HepG2 (cell line): Measurements from ENCODE around the gene CAMTA1. TPM values are rescaled to one million over a fixed set of nuclear protein-coding genes. Genes with fewer than 3 reads are reported as not detected.
A peak's percentile ranks its signal among the peaks of the same experiment; 100 is the strongest.

ENCODE experiments used
- CEBPZ ChIP-seq: IDR thresholded peaks from 2 replicates; pipeline ENCODE4 v1.6.1; 2012; ENCODE audit warnings: low read length, improper control_type of control experiment
- ZNF230 ChIP-seq: sonication (generic); formaldehyde crosslinking; IDR thresholded peaks from 2 replicates; pipeline ENCODE4 v1.4.0; 2020; ENCODE audit warnings: mild to moderate bottlenecking, missing genetic modification reagents
- ZNF407 ChIP-seq: sonication (generic); formaldehyde crosslinking; IDR thresholded peaks from one replicate; pipeline ENCODE4 v1.5.1; 2020; ENCODE audit warnings: mild to moderate bottlenecking, missing genetic modification reagents; ENCODE audit errors: not compliant biosample characterization
- ZNF441 ChIP-seq: sonication (generic); formaldehyde crosslinking; IDR thresholded peaks from 2 replicates; pipeline ENCODE4 v1.7.0; 2021; ENCODE audit warnings: missing genetic modification reagents, borderline replicate concordance
- ZNF558 ChIP-seq: sonication (generic); formaldehyde crosslinking; IDR thresholded peaks from 2 replicates; pipeline ENCODE4 v1.9.0; 2022; ENCODE audit warnings: mild to moderate bottlenecking, missing genetic modification reagents, borderline replicate concordance
- ZNF570 ChIP-seq: sonication (generic); formaldehyde crosslinking; IDR thresholded peaks from 2 replicates; pipeline ENCODE4 v1.4.0; 2020; ENCODE audit warnings: mild to moderate bottlenecking, missing genetic modification reagents, borderline replicate concordance
- ZNF614 ChIP-seq: IDR thresholded peaks from 2 replicates; pipeline ENCODE4 v1.6.1; 2018; ENCODE audit warnings: missing biosample characterization, missing genetic modification reagents, inconsistent platforms, borderline replicate concordance
- ZNF672 ChIP-seq: sonication (generic); formaldehyde crosslinking; IDR thresholded peaks from 2 replicates; pipeline ENCODE4 v1.8.1; 2022; ENCODE audit warnings: missing genetic modification reagents
- polyA plus RNA-seq, 8 experiments: library from polyadenylated mRNA; depleted of rRNA in 3 of 8; stranded (reverse) in 7 of 8; unstranded in 1 of 8; fragments of >200 nt; fragmentation: Illumina TruSeq in 4 of 8; extraction: Trizol in 4 of 8; gene quantifications; 2 replicates each; pipeline versions ENCODE4 v1.2.1 to v1.2.3, GENCODE V29; 2011 to 2016; ENCODE audit warnings: low read depth in 4 of 8, missing spikeins in 1 of 8, mixed read lengths in 1 of 8; ENCODE audit not compliant: insufficient read depth in 1 of 8
- total RNA-seq, 5 experiments: library from RNA; depleted of rRNA; stranded (reverse); fragments of >200 nt; fragmentation: Illumina TruSeq; extraction: Trizol; gene quantifications; 2 replicates each; pipeline ENCODE4 v1.2.3, GENCODE V29; 2016; ENCODE audit warnings: low read depth in 1 of 5
- TF ChIP-seq, protein P1 (sequence below): sonication (generic); formaldehyde crosslinking; conservative IDR thresholded peaks from 2 replicates; pipeline ENCODE4 v1.8.0; 2022; ENCODE audit warnings: low read depth, missing genetic modification reagents
- TF ChIP-seq, protein P2 (sequence below): sonication (generic); formaldehyde crosslinking; IDR thresholded peaks from 2 replicates; pipeline ENCODE4 v1.5.0; 2020; ENCODE audit warnings: mild to moderate bottlenecking, missing genetic modification reagents

The CAMTA1 gene
- total and polyA plus RNA-seq, 2 of the 13 experiments (the other 11 are each of a cell fraction or from before 2014, with no cell fraction given), result 25.0 to 36.4 TPM

GRCh38 chr1:6784560-6785317 lies 515 bp upstream of the CAMTA1 start (continued):
- peak; percentile 83 for TF ChIP-seq CEBPZ
- TF ChIP-seq ZNF441, result peak; percentile 63; the same call in 1 of the 2 replicates
- TF ChIP-seq, protein P1, sequence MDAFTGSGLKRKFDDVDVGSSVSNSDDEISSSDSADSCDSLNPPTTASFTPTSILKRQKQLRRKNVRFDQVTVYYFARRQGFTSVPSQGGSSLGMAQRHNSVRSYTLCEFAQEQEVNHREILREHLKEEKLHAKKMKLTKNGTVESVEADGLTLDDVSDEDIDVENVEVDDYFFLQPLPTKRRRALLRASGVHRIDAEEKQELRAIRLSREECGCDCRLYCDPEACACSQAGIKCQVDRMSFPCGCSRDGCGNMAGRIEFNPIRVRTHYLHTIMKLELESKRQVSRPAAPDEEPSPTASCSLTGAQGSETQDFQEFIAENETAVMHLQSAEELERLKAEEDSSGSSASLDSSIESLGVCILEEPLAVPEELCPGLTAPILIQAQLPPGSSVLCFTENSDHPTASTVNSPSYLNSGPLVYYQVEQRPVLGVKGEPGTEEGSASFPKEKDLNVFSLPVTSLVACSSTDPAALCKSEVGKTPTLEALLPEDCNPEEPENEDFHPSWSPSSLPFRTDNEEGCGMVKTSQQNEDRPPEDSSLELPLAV (CRISPR knock-in tag), result no peak
- TF ChIP-seq ZNF570 (CRISPR knock-in tag), result no peak
- 0 out of 2 replicates have a peak, but pooled peaks have one; percentile 48 for TF ChIP-seq ZNF614 (CRISPR knock-in tag)
- TF ChIP-seq ZNF672 (CRISPR knock-in tag), result no peak
- TF ChIP-seq ZNF230 (CRISPR knock-in tag), result no peak
- TF ChIP-seq ZNF407, result peak; percentile 80
- TF ChIP-seq, protein P2, sequence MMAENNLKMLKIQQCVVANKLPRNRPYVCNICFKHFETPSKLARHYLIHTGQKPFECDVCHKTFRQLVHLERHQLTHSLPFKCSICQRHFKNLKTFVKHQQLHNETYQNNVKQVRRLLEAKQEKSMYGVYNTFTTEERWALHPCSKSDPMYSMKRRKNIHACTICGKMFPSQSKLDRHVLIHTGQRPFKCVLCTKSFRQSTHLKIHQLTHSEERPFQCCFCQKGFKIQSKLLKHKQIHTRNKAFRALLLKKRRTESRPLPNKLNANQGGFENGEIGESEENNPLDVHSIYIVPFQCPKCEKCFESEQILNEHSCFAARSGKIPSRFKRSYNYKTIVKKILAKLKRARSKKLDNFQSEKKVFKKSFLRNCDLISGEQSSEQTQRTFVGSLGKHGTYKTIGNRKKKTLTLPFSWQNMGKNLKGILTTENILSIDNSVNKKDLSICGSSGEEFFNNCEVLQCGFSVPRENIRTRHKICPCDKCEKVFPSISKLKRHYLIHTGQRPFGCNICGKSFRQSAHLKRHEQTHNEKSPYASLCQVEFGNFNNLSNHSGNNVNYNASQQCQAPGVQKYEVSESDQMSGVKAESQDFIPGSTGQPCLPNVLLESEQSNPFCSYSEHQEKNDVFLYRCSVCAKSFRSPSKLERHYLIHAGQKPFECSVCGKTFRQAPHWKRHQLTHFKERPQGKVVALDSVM (CRISPR knock-in tag), result peak; percentile 23; the same call in 1 of the 2 replicates
- peak; percentile 34; the same call in 1 of the 2 replicates for TF ChIP-seq ZNF558 (CRISPR knock-in tag)
